Fibroblast of lung (primary cell): Measurements from ENCODE around the gene DSCAML1. TPM values are rescaled to one million over a fixed set of nuclear protein-coding genes. Genes with fewer than 3 reads are reported as not detected.

Source experiments
- DNase-seq, 2 donors: peaks; one replicate each; pipeline versions ENCODE4 v3.0.0 to v3.0.0-alpha.2; 2010; ENCODE audit warnings: low read depth in 2 of 2
- H2AFZ ChIP-seq: 2 replicates; pipeline ENCODE4 v1.5.1; 2012; ENCODE audit warnings: low read length, control low read depth, inconsistent platforms
- H3K27ac ChIP-seq: 2 replicates; pipeline ENCODE4 v1.5.1; 2011; ENCODE audit warnings: low read length, control low read depth; ENCODE audit not compliant: insufficient read depth
- H3K27me3 ChIP-seq: 2 replicates; pipeline ENCODE4 v1.5.1; 2011; ENCODE audit warnings: mild to moderate bottlenecking, low read length; ENCODE audit not compliant: control insufficient read depth, insufficient read depth
- H3K36me3 ChIP-seq: 2 replicates; pipeline ENCODE4 v1.5.1; 2011; ENCODE audit warnings: low read length; ENCODE audit not compliant: control insufficient read depth, insufficient read depth
- H3K4me1 ChIP-seq: 2 replicates; pipeline ENCODE4 v1.5.1; 2011; ENCODE audit warnings: low read length; ENCODE audit not compliant: control insufficient read depth, insufficient read depth; ENCODE audit errors: extremely low read depth
- H3K4me2 ChIP-seq: 2 replicates; pipeline ENCODE4 v1.5.1; 2011; ENCODE audit warnings: low read length, control low read depth; ENCODE audit not compliant: insufficient read depth; ENCODE audit errors: extremely low read depth
- H3K4me3 ChIP-seq, 4 experiments: fragments of 200-600 bp in 1 of 4; sonication (generic) in 1 of 4; replicated peaks in 1 of 4; 2 replicates each; pipeline ENCODE4 v1.5.1; 2011 to 2016; ENCODE audit warnings: low read length in 4 of 4, low read depth in 3 of 4, mild to moderate bottlenecking in 3 of 4, control low read depth in 2 of 4, inconsistent platforms in 1 of 4, mixed read lengths in 1 of 4; ENCODE audit not compliant: insufficient read depth in 1 of 4; ENCODE audit errors: control extremely low read depth in 1 of 4
- H3K79me2 ChIP-seq: 2 replicates; pipeline ENCODE4 v1.5.1; 2012; ENCODE audit warnings: mild to moderate bottlenecking, low read length, inconsistent platforms; ENCODE audit not compliant: control insufficient read depth, insufficient read depth
- H3K9ac ChIP-seq: 2 replicates; pipeline ENCODE4 v1.5.1; 2011; ENCODE audit warnings: mild to moderate bottlenecking, low read length, control low read depth; ENCODE audit not compliant: insufficient read depth
- H3K9me3 ChIP-seq: 2 replicates; pipeline ENCODE4 v1.5.1; 2012; ENCODE audit warnings: low read depth, low read length; ENCODE audit not compliant: control insufficient read depth, insufficient read depth
- H4K20me1 ChIP-seq: 2 replicates; pipeline ENCODE4 v1.5.1; 2011; ENCODE audit warnings: low read length; ENCODE audit not compliant: control insufficient read depth, insufficient read depth; ENCODE audit errors: extremely low read depth
- CTCF ChIP-seq, 2 donors: IDR thresholded peaks in 1 of 2; conservative IDR thresholded peaks in 1 of 2; 1 replicate in 1 of 2; 2 replicates in 1 of 2; pipeline ENCODE4 v1.5.1; 2011 to 2012; ENCODE audit warnings: low read length in 2 of 2, control low read depth in 1 of 2, inconsistent platforms in 1 of 2, low read depth in 1 of 2, mild to moderate bottlenecking in 1 of 2
- EZH2 ChIP-seq: IDR thresholded peaks from 2 replicates; pipeline ENCODE4 v1.5.1; 2012; ENCODE audit warnings: low read length, control low read depth, mild to moderate bottlenecking; ENCODE audit errors: missing control alignments
- polyA plus RNA-seq, 2 donors: library from polyadenylated mRNA; depleted of rRNA in 1 of 2; stranded (reverse) in 1 of 2; unstranded in 1 of 2; fragments of >200 nt; gene quantifications; 2 replicates each; pipeline ENCODE4 v1.2.1, GENCODE V29; 2011 to 2012; ENCODE audit warnings: missing spikeins in 1 of 2
- total RNA-seq: library from RNA; depleted of rRNA; stranded (reverse); fragments of >200 nt; gene quantifications from 2 replicates; pipeline ENCODE4 v1.2.1, GENCODE V29; 2014

The DSCAML1 gene
- total and polyA plus RNA-seq, 2 donors (not counting 1 experiment from before 2014, with no cell fraction given), result not detected

- Histone ChIP-seq H3K9me3 (no peaks in the 10 kb centered on the region), H4K20me1 (no peaks in the 10 kb centered on the region), H3K79me2 (no peaks in the 10 kb centered on the region), H3K4me3 (no peak overlapping the region), H3K4me1 (no peaks in the 10 kb centered on the region), H3K4me2 (no peak overlapping the region), H3K36me3 (peaks cover 14% of the 10 kb centered on the region), H3K27me3 (no peaks in the 10 kb centered on the region), H2AFZ (no peak overlapping the region), H3K27ac (no peak overlapping the region), H3K9ac (no peak overlapping the region)
- TF ChIP-seq CTCF (conservative IDR thresholded peaks at IDR 0.05 in 1 of 2, IDR thresholded peaks at IDR 0.05 in 1 of 2; ENCODE audit: low read depth in 1 of 2, low read length in 2 of 2), result no peak
- TF ChIP-seq EZH2, result no peak
- no peak for DNase-seq
Measured at GRCh38 chr11:117381481-117382387, 415.3 kb downstream of the DSCAML1 start.

DNA sequence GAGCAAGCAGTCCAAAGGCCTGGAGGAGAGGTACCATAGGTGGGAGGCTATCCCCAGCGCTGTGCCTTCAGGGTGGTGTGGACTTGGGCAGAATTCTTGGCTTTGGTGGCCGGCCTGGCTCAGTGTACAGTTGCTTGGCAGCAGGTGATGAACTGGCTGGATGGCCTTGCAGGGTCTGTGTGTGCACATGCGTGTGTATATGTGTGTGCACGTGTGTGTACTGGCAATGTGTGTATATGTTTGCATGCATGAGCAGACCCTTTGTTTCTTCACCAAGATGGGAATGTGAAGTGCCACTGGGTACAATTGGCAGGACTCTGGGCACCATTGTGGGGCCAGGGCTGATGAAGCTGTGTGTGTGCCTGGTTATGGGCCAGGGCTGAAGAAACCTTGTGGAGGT lies 416.3 kb downstream of the DSCAML1 start:
- Histone ChIP-seq H3K27me3 (no peaks in the 10 kb centered on the region), H3K79me2 (no peaks in the 10 kb centered on the region), H3K9ac (no peak overlapping the region), H3K4me3 (no peak overlapping the region), H3K4me2 (no peak overlapping the region), H3K36me3 (peaks cover 14% of the 10 kb centered on the region), H3K27ac (no peak overlapping the region), H3K9me3 (no peaks in the 10 kb centered on the region), H2AFZ (no peak overlapping the region), H3K4me1 (no peaks in the 10 kb centered on the region), H4K20me1 (no peaks in the 10 kb centered on the region)
- TF ChIP-seq EZH2 (no peak), CTCF (conservative IDR thresholded peaks at IDR 0.05 in 1 of 2, IDR thresholded peaks at IDR 0.05 in 1 of 2; ENCODE audit: low read depth in 1 of 2, low read length in 2 of 2) (no peak)
- no peak for DNase-seq

DNA sequence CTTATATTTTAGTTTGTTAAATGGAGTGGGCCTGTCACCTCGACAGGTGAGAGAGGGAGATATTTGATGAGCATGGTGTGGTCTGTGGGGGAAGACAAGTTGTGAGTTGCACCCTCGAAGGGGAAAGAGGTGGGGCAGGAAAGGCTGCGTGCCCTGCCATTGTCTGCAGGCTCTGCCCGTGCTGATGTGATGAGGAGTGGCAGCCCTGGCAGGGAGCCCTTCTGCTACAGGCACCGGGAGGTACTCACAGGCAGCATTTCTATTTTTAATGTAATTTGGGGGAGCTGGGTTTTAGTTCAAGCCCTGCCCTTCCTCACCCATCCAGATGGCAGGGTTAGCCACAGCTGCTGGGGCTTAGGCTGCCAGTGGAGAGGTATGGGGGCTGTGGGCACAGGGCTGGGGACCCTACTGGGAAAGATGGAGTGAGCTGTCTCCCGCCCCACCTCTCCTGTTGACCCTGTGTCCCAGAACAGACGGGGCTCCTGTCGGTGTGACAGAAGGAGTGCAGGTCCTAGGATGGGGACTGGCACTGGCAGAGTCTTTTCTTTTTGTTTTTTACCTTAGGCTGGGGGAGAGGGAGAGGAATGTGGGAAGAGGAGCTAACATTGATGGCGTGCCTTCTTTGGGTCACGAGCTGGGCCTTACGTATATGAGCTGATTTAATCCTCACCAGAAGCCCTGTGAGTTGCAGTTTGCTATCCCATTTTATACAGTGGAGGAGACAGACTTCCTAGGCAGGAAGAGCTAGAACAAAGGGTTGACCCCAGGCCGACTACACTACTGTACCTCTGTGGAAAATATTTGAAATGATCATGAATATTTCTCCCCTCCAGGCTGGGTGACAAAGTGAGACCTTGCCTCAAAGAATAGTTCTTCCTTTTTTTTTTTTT lies 417.8 kb downstream of the DSCAML1 start:
- Histone ChIP-seq H3K9ac (no peak overlapping the region), H3K4me2 (no peak overlapping the region), H3K27ac (no peak overlapping the region), H3K79me2 (no peaks in the 10 kb centered on the region), H3K4me3 (no peak overlapping the region), H2AFZ (no peak overlapping the region), H3K36me3 (peaks cover 13% of the 10 kb centered on the region), H3K27me3 (no peaks in the 10 kb centered on the region), H4K20me1 (no peaks in the 10 kb centered on the region), H3K9me3 (no peaks in the 10 kb centered on the region), H3K4me1 (no peaks in the 10 kb centered on the region)
- no peak for TF ChIP-seq EZH2
- TF ChIP-seq CTCF (conservative IDR thresholded peaks at IDR 0.05 in 1 of 2, IDR thresholded peaks at IDR 0.05 in 1 of 2; ENCODE audit: low read depth in 1 of 2, low read length in 2 of 2), result no peak
- no peak for DNase-seq
